GM06990 (cell line): ENCODE results near the gene KISS1.

Experiments
- DNase-seq: peaks from one replicate; pipeline ENCODE4 v3.0.0-alpha.2; 2011; ENCODE audit not compliant: insufficient read length; ENCODE audit errors: extremely low read depth
- H3K27me3 ChIP-seq: replicated peaks from 2 replicates; pipeline ENCODE4 v1.6.0; 2011; ENCODE audit warnings: low read length; ENCODE audit not compliant: control insufficient read depth, insufficient read depth
- H3K36me3 ChIP-seq: 2 replicates; pipeline ENCODE4 v1.5.1; 2011; ENCODE audit warnings: low read length; ENCODE audit not compliant: control insufficient read depth, insufficient read depth
- H3K4me3 ChIP-seq: replicated peaks from 2 replicates; pipeline ENCODE4 v1.5.1; 2011; ENCODE audit warnings: low read depth, mild to moderate bottlenecking, control low read depth, low read length
- TF ChIP-seq, protein P1 (sequence below): IDR thresholded peaks from 2 replicates; pipeline ENCODE4 v1.5.1; 2011; ENCODE audit warnings: low read length, control low read depth, mild to moderate bottlenecking, inconsistent platforms; ENCODE audit not compliant: insufficient read depth, poor library complexity, severe bottlenecking

The KISS1 gene

DNA sequence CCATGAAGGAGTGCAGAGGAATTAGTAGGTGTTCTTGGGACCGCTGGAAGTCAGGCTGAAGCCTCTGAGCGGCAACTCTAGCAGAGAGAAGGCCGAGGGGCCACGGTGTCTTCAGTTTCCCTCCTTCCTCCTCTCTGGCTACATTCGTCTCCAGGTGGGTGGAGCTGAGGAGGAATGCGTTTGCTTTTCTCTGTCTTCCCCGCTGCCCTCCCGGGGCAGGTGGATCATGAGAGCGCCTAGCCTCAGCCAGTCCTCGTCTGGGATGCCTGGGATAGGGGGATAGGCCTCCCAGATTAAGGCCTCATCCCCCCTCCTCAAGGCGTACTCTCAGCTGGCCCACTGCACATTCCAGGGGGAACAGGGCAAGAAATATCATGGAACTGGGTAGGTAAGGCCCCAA, 25.0 kb upstream of the KISS1 start:
- TF ChIP-seq, protein P1, sequence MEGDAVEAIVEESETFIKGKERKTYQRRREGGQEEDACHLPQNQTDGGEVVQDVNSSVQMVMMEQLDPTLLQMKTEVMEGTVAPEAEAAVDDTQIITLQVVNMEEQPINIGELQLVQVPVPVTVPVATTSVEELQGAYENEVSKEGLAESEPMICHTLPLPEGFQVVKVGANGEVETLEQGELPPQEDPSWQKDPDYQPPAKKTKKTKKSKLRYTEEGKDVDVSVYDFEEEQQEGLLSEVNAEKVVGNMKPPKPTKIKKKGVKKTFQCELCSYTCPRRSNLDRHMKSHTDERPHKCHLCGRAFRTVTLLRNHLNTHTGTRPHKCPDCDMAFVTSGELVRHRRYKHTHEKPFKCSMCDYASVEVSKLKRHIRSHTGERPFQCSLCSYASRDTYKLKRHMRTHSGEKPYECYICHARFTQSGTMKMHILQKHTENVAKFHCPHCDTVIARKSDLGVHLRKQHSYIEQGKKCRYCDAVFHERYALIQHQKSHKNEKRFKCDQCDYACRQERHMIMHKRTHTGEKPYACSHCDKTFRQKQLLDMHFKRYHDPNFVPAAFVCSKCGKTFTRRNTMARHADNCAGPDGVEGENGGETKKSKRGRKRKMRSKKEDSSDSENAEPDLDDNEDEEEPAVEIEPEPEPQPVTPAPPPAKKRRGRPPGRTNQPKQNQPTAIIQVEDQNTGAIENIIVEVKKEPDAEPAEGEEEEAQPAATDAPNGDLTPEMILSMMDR, result no peak
- Histone ChIP-seq H3K27me3 (no peaks in the 10 kb centered on the region), H3K36me3 (no peaks in the 10 kb centered on the region), H3K4me3 (no peak overlapping the region)
- DNase-seq, result no peak

DNA sequence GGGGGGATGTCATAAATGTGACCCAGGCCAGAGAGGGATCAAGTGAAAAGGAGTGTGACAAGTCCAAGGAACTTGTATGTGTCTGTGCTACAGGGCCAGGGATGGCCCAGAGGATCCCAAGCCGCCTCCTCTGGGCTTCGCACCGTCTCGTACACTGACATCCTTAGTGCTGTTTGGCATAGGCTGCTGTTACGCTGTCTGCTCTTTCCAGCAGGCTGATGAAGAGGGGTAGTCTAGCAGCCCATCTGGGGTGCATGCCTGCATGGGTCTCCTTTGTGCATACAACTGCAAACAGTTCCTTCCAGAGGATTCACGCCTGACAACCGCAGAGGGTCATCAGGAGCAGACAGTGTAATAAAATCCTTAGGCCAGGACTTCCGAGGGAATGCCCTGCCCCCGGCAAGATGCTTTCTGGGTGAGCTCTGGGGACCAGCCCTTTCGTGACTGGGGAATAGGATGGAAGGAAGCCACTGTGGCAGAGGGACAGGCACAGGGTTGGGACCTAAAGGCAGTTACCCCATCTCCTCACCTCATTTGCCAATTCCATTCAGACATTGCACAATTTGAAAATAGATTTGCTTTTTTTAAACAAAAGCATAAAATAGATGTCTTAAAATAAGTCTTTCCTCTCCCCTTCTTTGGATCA, 23.8 kb upstream of the KISS1 start:
- Histone ChIP-seq H3K27me3 (no peaks in the 10 kb centered on the region), H3K4me3 (no peak overlapping the region), H3K36me3 (no peaks in the 10 kb centered on the region)
- DNase-seq, result no peak
- TF ChIP-seq, protein P1, result no peak

DNA sequence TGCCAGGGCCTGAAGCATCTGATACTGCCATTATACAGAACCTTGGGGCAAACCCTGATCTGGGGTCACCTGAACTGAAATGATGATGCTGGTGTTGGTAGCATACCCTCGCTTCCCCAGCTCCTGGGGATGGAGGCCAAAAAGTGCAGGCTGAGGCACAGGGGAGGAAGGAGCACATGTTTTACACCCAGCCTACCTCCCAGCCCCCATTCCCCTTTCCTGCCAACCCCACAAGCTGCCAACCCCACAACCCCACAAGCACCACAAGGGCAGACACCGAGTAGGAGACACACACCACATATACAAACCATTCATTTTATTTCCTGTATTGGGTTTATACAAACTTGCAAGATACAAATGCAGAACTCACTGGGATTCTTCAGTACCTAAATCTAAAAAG, 22.3 kb upstream of the KISS1 start:
- DNase-seq, result no peak
- no peaks in the 10 kb centered on the region; the same call in 1 of the 2 replicates for H3K27me3 ChIP-seq
- no peak overlapping the region for H3K4me3 ChIP-seq
- H3K36me3 ChIP-seq, result no peaks in the 10 kb centered on the region
- TF ChIP-seq, protein P1, result no peak

DNA sequence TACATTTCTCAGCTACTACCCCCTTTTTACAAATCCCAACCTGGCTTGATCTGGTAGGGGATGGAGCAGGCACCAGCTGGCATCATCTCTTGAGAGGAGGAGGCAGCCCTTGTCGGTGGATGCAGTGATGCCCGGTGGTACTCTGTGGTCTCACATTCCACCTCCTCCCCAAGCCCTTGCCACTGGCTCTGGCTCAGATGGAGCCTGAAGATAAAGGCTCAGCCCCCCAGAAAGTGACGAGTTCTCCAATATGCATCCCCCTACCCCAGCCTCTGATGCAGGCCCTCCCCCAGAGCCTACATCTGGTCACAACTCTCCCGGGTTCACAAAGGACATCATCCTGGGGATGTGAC, 21.3 kb upstream of the KISS1 start:
- no peak for DNase-seq
- Histone ChIP-seq H3K4me3 (no peak overlapping the region), H3K36me3 (no peaks in the 10 kb centered on the region), H3K27me3 (no peaks in the 10 kb centered on the region; the same call in none of the 2 replicates)
- TF ChIP-seq, protein P1, result no peak

DNA sequence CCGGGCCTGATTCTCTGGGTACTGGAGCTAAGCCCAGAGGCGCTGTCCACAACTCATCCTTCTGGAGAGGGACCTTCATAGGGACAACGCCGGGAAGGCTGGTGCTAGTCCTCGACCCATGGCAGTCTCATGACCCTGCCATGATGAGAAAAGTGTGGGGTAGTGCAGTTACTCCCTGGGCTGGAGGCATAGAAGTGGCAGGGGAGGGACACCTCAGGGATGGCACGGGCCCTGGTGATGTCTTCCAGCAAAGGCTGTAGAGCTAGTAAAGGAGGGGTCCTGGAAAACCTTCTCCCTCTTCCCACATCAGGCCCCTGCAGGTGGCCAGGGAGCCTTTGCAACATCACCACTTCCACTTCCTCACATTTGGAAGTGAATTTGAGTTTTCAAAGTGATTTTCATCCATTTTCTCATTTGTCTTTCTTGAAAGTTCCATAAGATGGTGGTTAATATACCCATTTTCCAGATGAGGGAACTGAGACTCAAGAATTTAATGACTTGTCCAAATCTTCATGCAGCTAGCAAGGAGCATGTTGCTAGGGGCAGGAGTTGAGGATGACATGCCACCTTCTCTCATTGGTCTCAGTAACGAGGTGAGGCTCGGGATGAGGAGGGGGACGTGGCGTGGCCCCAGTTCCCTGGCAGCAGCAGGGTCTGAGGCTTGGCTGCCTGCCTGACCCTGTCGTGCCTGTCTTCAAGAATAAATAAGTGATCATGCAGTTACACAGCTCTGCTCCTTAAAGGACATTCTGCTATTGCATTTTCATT, 20.8 kb upstream of the KISS1 start:
- TF ChIP-seq, protein P1, result no peak
- no peak for DNase-seq
- Histone ChIP-seq H3K4me3 (no peak overlapping the region), H3K36me3 (no peaks in the 10 kb centered on the region), H3K27me3 (no peaks in the 10 kb centered on the region; the same call in none of the 2 replicates)
